Body of pancreas (tissue), 4 donors: ENCODE results near the gene OR1L8. TPM values are rescaled to one million over a fixed set of nuclear protein-coding genes. Genes with fewer than 3 reads are reported as not detected.

Experiments
- ATAC-seq: fragments of 150-250 bp; one replicate; pipeline ENCODE4 v1.9.1; 2016
- DNase-seq, 4 donors: peaks; one replicate each; pipeline ENCODE4 v3.0.0-alpha.2; 2019
- H3K27ac ChIP-seq, 4 donors: fragments of 200-600 bp; sonication (generic); 1 replicate in 3 of 4; 2 replicates in 1 of 4; pipeline versions ENCODE4 v1.5.1 to v1.6.1; 2016 to 2019; ENCODE audit warnings: mild to moderate bottlenecking in 1 of 4, mixed read lengths in 1 of 4, moderate library complexity in 1 of 4
- H3K27me3 ChIP-seq, 2 donors: fragments of 200-600 bp; sonication (generic); one replicate each; pipeline ENCODE4 v1.6.0; 2016; ENCODE audit warnings: mild to moderate bottlenecking in 1 of 2
- H3K36me3 ChIP-seq, 2 donors: fragments of 200-600 bp; sonication (generic); replicated peaks in 1 of 2; 2 replicates each; pipeline ENCODE4 v1.5.1; 2016; ENCODE audit warnings: low read depth in 2 of 2; ENCODE audit not compliant: insufficient read depth in 1 of 2
- H3K4me1 ChIP-seq: fragments of 200-600 bp; sonication (generic); one replicate; pipeline ENCODE4 v1.6.0; 2016
- H3K4me3 ChIP-seq, 2 donors: fragments of 200-600 bp; sonication (generic); 1 replicate in 1 of 2; 2 replicates in 1 of 2; pipeline ENCODE4 v1.5.1; 2016 to 2019
- H3K9me3 ChIP-seq, 3 donors: fragments of 200-600 bp; sonication (generic); 1 replicate in 2 of 3; 2 replicates in 1 of 3; pipeline ENCODE4 v1.5.1; 2016
- POLR2A ChIP-seq, 3 donors: fragments of 450-650 bp; IDR thresholded peaks; one replicate each; pipeline ENCODE4 v1.6.1; 2016; ENCODE audit warnings: antibody characterized with exemption in 3 of 3, mild to moderate bottlenecking in 2 of 3
- WGBS, 2 donors: methylation state at CpG; one replicate each; pipeline ENCODE4 v1.1.5; 2017; 5-methylcytosine and 5-hydroxymethylcytosine counted together
- intact Hi-C: fragments of 100-400 bp; cut with DNase I; formaldehyde crosslinking; loops from one replicate; pipeline ENCODE4 v1.15.1; 2023
- total RNA-seq, 2 donors: library from RNA; depleted of rRNA; stranded (reverse); fragments of >200 nt; gene quantifications; one replicate each; pipeline ENCODE4 v1.1.0, GENCODE V29; 2016
- TF ChIP-seq, protein P1 (sequence below), 7 experiments: fragments of 450-650 bp in 4 of 7; fragments of 200-600 bp in 3 of 7; sonication (generic) in 3 of 7; IDR thresholded peaks; one replicate each; pipeline ENCODE4 v1.5.1; 2016 to 2019; ENCODE audit warnings: antibody characterized with exemption in 7 of 7

Gene OR1L8
- total RNA-seq, 2 donors from 2014 or later, result not detected

DNA sequence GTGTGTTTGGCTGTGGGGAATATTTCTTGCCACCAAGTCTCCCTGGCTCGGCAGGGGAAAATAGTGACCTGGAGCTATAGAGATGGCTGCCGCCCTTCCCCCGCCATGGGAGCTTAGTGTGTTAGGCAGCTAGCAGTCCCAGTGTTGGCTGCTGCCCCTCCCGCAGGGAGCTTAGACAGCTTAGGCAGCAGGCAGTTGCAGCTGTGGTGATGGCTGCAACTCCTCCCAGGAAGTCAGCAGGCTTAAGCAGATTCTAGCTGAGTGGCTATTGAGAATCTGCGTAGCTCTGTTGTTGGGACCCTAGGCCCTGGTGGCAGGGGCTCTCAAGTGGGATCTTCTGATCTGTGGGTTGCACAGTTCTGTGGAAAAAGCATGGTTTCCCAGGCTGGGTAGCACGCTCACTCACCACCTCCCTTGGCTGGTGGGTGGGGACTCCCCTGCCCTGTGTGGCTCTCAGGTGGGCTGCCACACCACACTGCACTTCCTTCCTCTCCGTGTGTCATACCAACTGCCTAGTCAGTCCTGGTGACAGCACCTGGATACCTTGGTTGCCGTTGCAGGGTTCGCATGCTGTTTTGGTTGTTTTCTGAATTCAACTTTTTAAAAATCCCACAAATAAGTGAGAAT is 20.9 kb downstream of the OR1L8 start:
- Histone ChIP-seq H3K4me3 (no peak overlapping the region), H3K27ac (no peak overlapping the region), H3K9me3 (no peaks in the 10 kb centered on the region), H3K27me3 (no peaks in the 10 kb centered on the region), H3K36me3 (no peaks in the 10 kb centered on the region), H3K4me1 (no peaks in the 10 kb centered on the region)
- TF ChIP-seq, protein P1, sequence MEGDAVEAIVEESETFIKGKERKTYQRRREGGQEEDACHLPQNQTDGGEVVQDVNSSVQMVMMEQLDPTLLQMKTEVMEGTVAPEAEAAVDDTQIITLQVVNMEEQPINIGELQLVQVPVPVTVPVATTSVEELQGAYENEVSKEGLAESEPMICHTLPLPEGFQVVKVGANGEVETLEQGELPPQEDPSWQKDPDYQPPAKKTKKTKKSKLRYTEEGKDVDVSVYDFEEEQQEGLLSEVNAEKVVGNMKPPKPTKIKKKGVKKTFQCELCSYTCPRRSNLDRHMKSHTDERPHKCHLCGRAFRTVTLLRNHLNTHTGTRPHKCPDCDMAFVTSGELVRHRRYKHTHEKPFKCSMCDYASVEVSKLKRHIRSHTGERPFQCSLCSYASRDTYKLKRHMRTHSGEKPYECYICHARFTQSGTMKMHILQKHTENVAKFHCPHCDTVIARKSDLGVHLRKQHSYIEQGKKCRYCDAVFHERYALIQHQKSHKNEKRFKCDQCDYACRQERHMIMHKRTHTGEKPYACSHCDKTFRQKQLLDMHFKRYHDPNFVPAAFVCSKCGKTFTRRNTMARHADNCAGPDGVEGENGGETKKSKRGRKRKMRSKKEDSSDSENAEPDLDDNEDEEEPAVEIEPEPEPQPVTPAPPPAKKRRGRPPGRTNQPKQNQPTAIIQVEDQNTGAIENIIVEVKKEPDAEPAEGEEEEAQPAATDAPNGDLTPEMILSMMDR (IDR thresholded peaks at IDR 0.05), result no peak
- TF ChIP-seq POLR2A (IDR thresholded peaks at IDR 0.05), result no peak
- WGBS, 2 donors, result 36 to 49% methylated on average over 7 to 8 of the region's 9 CpGs
- ATAC-seq (no peak), DNase-seq (no peak)
- intact Hi-C loops, result no loop called here

DNA sequence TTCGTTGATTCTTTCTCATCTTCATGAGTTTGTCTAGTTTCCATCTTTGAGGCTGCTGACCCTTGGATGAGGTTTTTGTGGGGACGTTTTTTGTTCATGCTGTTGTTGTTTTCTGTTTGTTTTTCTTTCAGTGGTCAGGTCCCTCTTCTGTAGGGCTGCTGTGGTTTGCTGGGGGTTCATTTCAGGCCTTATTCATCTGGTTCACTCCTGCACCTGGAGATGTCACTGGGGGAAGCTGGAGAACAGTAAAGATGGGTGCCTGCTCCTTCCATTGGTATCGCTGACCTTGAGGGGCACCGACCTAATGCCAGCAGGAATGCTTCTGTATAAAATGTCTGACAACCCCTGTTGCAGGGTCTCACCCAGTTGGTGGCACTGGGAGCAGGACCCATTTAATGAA is 21.7 kb downstream of the OR1L8 start:
- Histone ChIP-seq H3K36me3 (no peaks in the 10 kb centered on the region), H3K4me1 (no peaks in the 10 kb centered on the region), H3K4me3 (no peak overlapping the region), H3K9me3 (no peaks in the 10 kb centered on the region), H3K27ac (no peak overlapping the region), H3K27me3 (no peaks in the 10 kb centered on the region)
- WGBS, 2 donors, result 63 to 68% methylated on average over 4 of the region's 4 CpGs
- ATAC-seq (no peak), DNase-seq (no peak)
- TF ChIP-seq, protein P1 (IDR thresholded peaks at IDR 0.05), result no peak
- no peak for TF ChIP-seq POLR2A (IDR thresholded peaks at IDR 0.05)
- intact Hi-C loops, result no loop called here

DNA sequence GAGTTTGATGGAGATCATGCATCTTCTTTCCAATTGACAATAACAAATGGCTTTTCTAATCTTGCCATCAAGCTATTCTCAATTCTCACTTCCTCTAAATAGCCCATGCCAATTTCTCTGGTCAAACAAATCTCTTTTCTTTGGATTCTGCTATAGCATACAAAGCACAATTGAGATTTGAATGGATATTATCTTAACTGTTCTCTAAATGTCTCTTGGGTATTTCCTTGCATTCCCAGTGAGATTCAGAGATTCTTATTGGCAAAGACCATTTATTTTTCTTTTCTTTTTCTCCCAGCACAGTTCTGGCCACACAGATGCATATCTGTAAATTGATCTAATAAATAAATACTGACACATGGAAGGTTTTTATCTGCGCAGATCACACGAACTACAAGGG is 30.4 kb downstream of the OR1L8 start, which contains the start of gene OR1N2:
TSS of gene OR1N2 (plus strand) at position 301 of the 400 bp plus-strand sequence. CDS start 100 bp downstream, outside the sequence.
- no peak for ATAC-seq
- WGBS, 2 donors, result 47 to 51% methylated on average over 2 of the region's 2 CpGs
- Histone ChIP-seq H3K4me3 (no peak within 1 kb of the TSS), H3K36me3 (no peaks in the 10 kb centered on the region), H3K27me3 (no peaks in the 10 kb centered on the region), H3K4me1 (no peaks in the 10 kb centered on the region), H3K9me3 (no peaks in the 10 kb centered on the region), H3K27ac (no peak within 1 kb of the TSS)
- no peak for DNase-seq
- intact Hi-C loops, result no loop called here
- TF ChIP-seq, protein P1 (IDR thresholded peaks at IDR 0.05), result no peak
- no peak for TF ChIP-seq POLR2A (IDR thresholded peaks at IDR 0.05)

GRCh38 chr9:122551371-122551770 is 31.8 kb downstream of the OR1L8 start:
- Histone ChIP-seq H3K4me3 (no peak overlapping the region), H3K4me1 (no peaks in the 10 kb centered on the region), H3K27ac (no peak overlapping the region), H3K27me3 (no peaks in the 10 kb centered on the region), H3K36me3 (no peaks in the 10 kb centered on the region), H3K9me3 (no peaks in the 10 kb centered on the region)
- no peak for TF ChIP-seq POLR2A (IDR thresholded peaks at IDR 0.05)
- TF ChIP-seq, protein P1 (IDR thresholded peaks at IDR 0.05), result no peak
- DNase-seq (no peak), ATAC-seq (no peak)
- intact Hi-C loops, result no loop called here
- 48 to 49% methylated on average over 5 of the region's 5 CpGs for WGBS, 2 donors

- H3K27me3 ChIP-seq, result no peaks in the 10 kb centered on the region
- no peak overlapping the region for H3K27ac ChIP-seq
- no peak for TF ChIP-seq POLR2A (IDR thresholded peaks at IDR 0.05)
- TF ChIP-seq, protein P1 (IDR thresholded peaks at IDR 0.05), result no peak
- intact Hi-C loops, result no loop called here
- no peak for ATAC-seq
- H3K9me3 ChIP-seq, result no peaks in the 10 kb centered on the region
- H3K36me3 ChIP-seq, result no peaks in the 10 kb centered on the region
- 50 to 51% methylated on average over 8 of the region's 8 CpGs for WGBS, 2 donors
- no peak for DNase-seq
- no peak overlapping the region for H3K4me3 ChIP-seq
- no peaks in the 10 kb centered on the region for H3K4me1 ChIP-seq
Observed at GRCh38 chr9:122546196-122546595, 37.0 kb downstream of the OR1L8 start.
